GM12878 (cell line): ENCODE measurements around the gene MROH7. TPM values are rescaled to one million over a fixed set of nuclear protein-coding genes. Genes with fewer than 3 reads are reported as not detected.

Experiments used
- ATAC-seq: fragments of 200-7000 bp; cut with Tn5 transposase; 3 replicates; pipeline ENCODE4 v1.9.1; 2020; ENCODE audit warnings: mild to moderate bottlenecking, moderate library complexity
- BruUV-seq: library from RNA; stranded (reverse); fragments of 400-500 nt; replicated peaks from 2 replicates; lab custom pipeline; 2021; lab: Mats Ljungman, UMichigan
- CTCF ChIA-PET: fragments of 300-600 bp; sonication (Branson Sonifier 250); formaldehyde crosslinking; extraction: SDS; loops from one replicate; lab custom pipeline; 2021; ENCODE audit warnings: inconsistent platforms; lab: Yijun Ruan, JAX
- POLR2A ChIA-PET: fragments of 350-600 bp; formaldehyde crosslinking; extraction: SDS; loops from one replicate; lab custom pipeline; 2021; ENCODE audit warnings: inconsistent platforms; lab: Charles Lee
- RAD21 ChIA-PET: fragments of 300-600 bp; sonication (Branson Sonifier 250); formaldehyde crosslinking; loops from one replicate; lab custom pipeline; 2023; ENCODE audit warnings: antibody characterized with exemption; ENCODE audit not compliant: unreplicated experiment; lab: Charles Lee
- SMC1A ChIA-PET: fragments of 300-600 bp; sonication (Branson Sonifier 250); formaldehyde crosslinking; loops from one replicate; lab custom pipeline; 2023; ENCODE audit not compliant: unreplicated experiment, uncharacterized antibody; lab: Charles Lee
- DNase-seq: peaks from one replicate; pipeline ENCODE4 v3.0.0-alpha.2; 2011; ENCODE audit warnings: low read depth, low spot score
- FAIRE-seq: peaks from 3 replicates; lab custom pipeline; 2011; peaks lifted over from hg19 to GRCh38; lab: Jason Lieb, UNC
- H2AFZ ChIP-seq: 2 replicates; pipeline ENCODE4 v1.6.0; 2011; ENCODE audit warnings: low read depth, low read length, control low read depth; ENCODE audit not compliant: control insufficient read depth
- H3K27ac ChIP-seq: 2 replicates; pipeline ENCODE4 v1.5.1; 2011; ENCODE audit warnings: control low read depth; ENCODE audit not compliant: control insufficient read depth, insufficient read depth
- H3K27me3 ChIP-seq, 2 experiments: replicated peaks in 1 of 2; 2 replicates each; pipeline versions ENCODE4 v1.6.0 to v1.6.1; 2011; ENCODE audit warnings: low read length in 1 of 2; ENCODE audit not compliant: control insufficient read depth in 2 of 2, insufficient read depth in 2 of 2
- H3K36me3 ChIP-seq, 2 experiments: 2 replicates each; pipeline ENCODE4 v1.5.1; 2011; ENCODE audit warnings: low read length in 1 of 2; ENCODE audit not compliant: control insufficient read depth in 2 of 2, insufficient read depth in 2 of 2
- H3K4me1 ChIP-seq: 2 replicates; pipeline ENCODE4 v1.6.1; 2011; ENCODE audit warnings: mild to moderate bottlenecking, low read length, moderate library complexity, mixed read lengths; ENCODE audit not compliant: control insufficient read depth, insufficient read depth
- H3K4me2 ChIP-seq: 2 replicates; pipeline ENCODE4 v1.6.0; 2011; ENCODE audit warnings: control low read depth; ENCODE audit not compliant: control insufficient read depth, insufficient read depth
- H3K4me3 ChIP-seq: fragments of 200-600 bp; sonication (generic); 2 replicates; pipeline ENCODE4 v1.5.1; 2016
- H3K79me2 ChIP-seq: 2 replicates; pipeline ENCODE4 v1.6.0; 2011; ENCODE audit warnings: low read length; ENCODE audit not compliant: control insufficient read depth, insufficient read depth
- H3K9ac ChIP-seq: 2 replicates; pipeline ENCODE4 v1.8.0; 2011; ENCODE audit warnings: low read length, control low read depth, mixed read lengths; ENCODE audit not compliant: control insufficient read depth, insufficient read depth
- H3K9me3 ChIP-seq: replicated peaks from 3 replicates; pipeline ENCODE4 v1.5.1; 2011; ENCODE audit warnings: mild to moderate bottlenecking, low read length; ENCODE audit not compliant: control insufficient read depth, insufficient read depth
- H4K20me1 ChIP-seq: 2 replicates; pipeline ENCODE4 v1.6.0; 2011; ENCODE audit not compliant: control insufficient read depth, insufficient read depth
- CUX1 ChIP-seq: IDR thresholded peaks from 2 replicates; pipeline ENCODE4 v1.6.1; 2012; ENCODE audit warnings: improper control_type of control experiment, low read depth, low read length; ENCODE audit not compliant: insufficient replicate concordance
- EP300 ChIP-seq, 2 experiments: fragments of 150-350 bp in 1 of 2; IDR thresholded peaks; 2 replicates each; pipeline ENCODE4 v1.6.1; 2011 to 2012; ENCODE audit warnings: low read depth in 2 of 2, low read length in 2 of 2, borderline replicate concordance in 1 of 2, improper control_type of control experiment in 1 of 2, inconsistent platforms in 1 of 2; ENCODE audit not compliant: control insufficient read depth in 1 of 2
- HDAC6 ChIP-seq: fragments of 200-600 bp; sonication (generic); IDR thresholded peaks from one replicate; pipeline ENCODE4 v1.8.0; 2017; ENCODE audit warnings: antibody characterized with exemption; ENCODE audit not compliant: unreplicated experiment
- NKRF ChIP-seq: fragments of 450-650 bp; conservative IDR thresholded peaks from 2 replicates; pipeline ENCODE4 v1.6.1; 2017; ENCODE audit warnings: mild to moderate bottlenecking, moderate library complexity
- POLR2AphosphoS2 ChIP-seq: IDR thresholded peaks from 2 replicates; pipeline ENCODE4 v1.6.1; 2011; ENCODE audit warnings: low read depth, mild to moderate bottlenecking, low read length, improper control_type of control experiment, moderate library complexity
- RCOR1 ChIP-seq: conservative IDR thresholded peaks from 2 replicates; pipeline ENCODE4 v1.6.1; 2012; ENCODE audit warnings: low read depth, low read length, improper control_type of control experiment
- RELB ChIP-seq: fragments of 450-650 bp; IDR thresholded peaks from 2 replicates; pipeline ENCODE4 v1.6.1; 2017; ENCODE audit warnings: low read depth, mild to moderate bottlenecking, moderate library complexity
- SREBF2 ChIP-seq: IDR thresholded peaks from 2 replicates; pipeline ENCODE4 v1.6.1; 2012; ENCODE audit warnings: mild to moderate bottlenecking, low read length
- TARDBP ChIP-seq: IDR thresholded peaks from 2 replicates; pipeline ENCODE4 v1.6.1; 2016; ENCODE audit warnings: borderline replicate concordance
- WGBS: methylation state at CpG from one replicate; pipeline ENCODE4 v1.1.6; 2016; ENCODE audit warnings: low lambda C conversion rate; ENCODE audit not compliant: insufficient replicate concordance, insufficient coverage; ENCODE audit errors: missing lambda C conversion rate; 5-methylcytosine and 5-hydroxymethylcytosine counted together
- in situ Hi-C: fragments of 300-500 bp; cut with MboI; formaldehyde crosslinking; loops from 9 replicates; pipeline ENCODE4 v1.14.3; 2018; ENCODE audit warnings: mixed read lengths
- intact Hi-C: fragments of 100-400 bp; cut with micrococcal nuclease; formaldehyde crosslinking; loops from one replicate; pipeline ENCODE4 v1.14.2; 2022; ENCODE audit not compliant: unreplicated experiment
- polyA plus RNA-seq, 11 experiments: library from polyadenylated mRNA; depleted of rRNA in 4 of 11; unstranded in 6 of 11; stranded (reverse) in 5 of 11; fragments of >200 nt; fragmentation: Nextera tagmentation in 4 of 11; fragmentation: Illumina TruSeq in 1 of 11; extraction: Ambion mirVana in 4 of 11; extraction: Trizol in 1 of 11; gene quantifications; 1 replicate in 1 of 11; 2 replicates in 10 of 11; pipeline versions ENCODE4 v1.2.1 to v1.2.3, GENCODE V29; 2011 to 2016; ENCODE audit warnings: inconsistent platforms in 2 of 11, missing spikeins in 2 of 11, low read depth in 1 of 11
- total RNA-seq, 4 experiments: library from RNA; depleted of rRNA in 3 of 4; stranded (reverse); fragments of >200 nt in 3 of 4; fragmentation: Illumina TruSeq in 1 of 4; extraction: Trizol in 1 of 4; gene quantifications; 2 replicates each; pipeline versions ENCODE4 v1.2.1 to v1.2.3, GENCODE V29; 2013 to 2021

The MROH7 gene
- total and polyA plus RNA-seq, 10 of the 15 experiments (the other 5 are each of a cell fraction or from before 2014, with no cell fraction given): 0.11 TPM; not detected in 9

GRCh38 chr1:54624466-54625464 is 16.8 kb upstream of the MROH7 start:
- Histone ChIP-seq H3K4me2 (no peak overlapping the region), H3K9ac (no peak overlapping the region), H3K9me3 (no peaks in the 10 kb centered on the region), H2AFZ (no peak overlapping the region), H3K79me2 (no peaks in the 10 kb centered on the region), H3K4me3 (no peak overlapping the region), H3K27ac (no peak overlapping the region), H3K36me3 (no peaks in the 10 kb centered on the region), H3K4me1 (peaks cover 10% of the 10 kb centered on the region), H3K27me3 (no peaks in the 10 kb centered on the region), H4K20me1 (no peaks in the 10 kb centered on the region)
- BruUV-seq: no TSS peak
- ChIA-PET CTCF (no interaction called here), POLR2A (no interaction called here), RAD21 (no interaction called here), SMC1A (no interaction called here)
- WGBS: 24% methylated on average over 8 of the region's 8 CpGs
- in situ Hi-C loops: no loop called here
- DNase-seq (no peak), FAIRE-seq (no peak), ATAC-seq (no peak)
- intact Hi-C loops: no loop called here
- no peak for TF ChIP-seq HDAC6
- TF ChIP-seq TARDBP: no peak
- no peak for TF ChIP-seq SREBF2
- TF ChIP-seq POLR2AphosphoS2: no peak
- no peak for TF ChIP-seq RCOR1
- no peak for TF ChIP-seq NKRF
- TF ChIP-seq EP300 (IDR thresholded peaks at IDR 0.05; ENCODE audit: borderline replicate concordance in 1 of 2, control insufficient read depth in 1 of 2, low read depth in 2 of 2, low read length in 2 of 2): no peak
- no peak for TF ChIP-seq CUX1
- TF ChIP-seq RELB: no peak
